Naive thymus-derived CD4-positive, alpha-beta T cell (primary cell): ENCODE measurements around the gene LRP5. TPM values are rescaled to one million over a fixed set of nuclear protein-coding genes. Genes with fewer than 3 reads are reported as not detected.
A peak's percentile ranks its signal among the peaks of the same experiment; 100 is the strongest.

ENCODE experiments used
- ATAC-seq: fragments of 150-1000 bp; cut with Tn5 transposase; 2 replicates; pipeline ENCODE4 v1.10.0; 2021; ENCODE audit warnings: mild to moderate bottlenecking, moderate library complexity
- CTCF ChIA-PET: fragments of 350-600 bp; sonication (Branson Sonifier 250); formaldehyde crosslinking; loops from one replicate; lab custom pipeline; 2021; ENCODE audit warnings: antibody characterized with exemption; lab: Charles Lee
- POLR2A ChIA-PET: fragments of 350-600 bp; sonication (Branson Sonifier 250); formaldehyde crosslinking; loops from one replicate; lab custom pipeline; 2021; ENCODE audit warnings: antibody characterized with exemption, inconsistent platforms; lab: Charles Lee
- DNase-seq, 9 donors: peaks; one replicate each; pipeline versions ENCODE4 v3.0.0 to v3.0.0-alpha.2; 2020 to 2022; ENCODE audit warnings: mixed read lengths in 1 of 9
- H3K27ac ChIP-seq: one replicate; pipeline ENCODE4 v1.7.0; 2013; ENCODE audit warnings: mild to moderate bottlenecking, low read depth, low read length, moderate library complexity
- H3K27me3 ChIP-seq, 2 donors: one replicate each; pipeline ENCODE4 v1.7.0; 2013; ENCODE audit warnings: low read length in 2 of 2, mild to moderate bottlenecking in 2 of 2, moderate library complexity in 2 of 2; ENCODE audit not compliant: control insufficient read depth in 2 of 2, insufficient read depth in 2 of 2
- H3K36me3 ChIP-seq, 3 experiments: 1 replicate in 2 of 3; 2 replicates in 1 of 3; pipeline ENCODE4 v1.7.0; 2013; ENCODE audit warnings: low read length in 3 of 3, mild to moderate bottlenecking in 3 of 3, moderate library complexity in 1 of 3; ENCODE audit not compliant: insufficient read depth in 3 of 3, control insufficient read depth in 2 of 3
- H3K4me1 ChIP-seq, 2 donors: one replicate each; pipeline ENCODE4 v1.7.0; 2013; ENCODE audit warnings: low read length in 2 of 2, mild to moderate bottlenecking in 2 of 2, moderate library complexity in 1 of 2; ENCODE audit not compliant: control insufficient read depth in 2 of 2, insufficient read depth in 2 of 2
- H3K4me3 ChIP-seq: 2 replicates; pipeline ENCODE4 v1.7.0; 2013; ENCODE audit warnings: mild to moderate bottlenecking, low read length
- H3K9me3 ChIP-seq, 3 experiments: 1 replicate in 2 of 3; 2 replicates in 1 of 3; pipeline ENCODE4 v1.7.0; 2013; ENCODE audit warnings: low read length in 3 of 3; ENCODE audit not compliant: control insufficient read depth in 2 of 3
- H3K27ac Mint-ChIP-seq, 9 donors: one replicate each; pipeline ENCODE4 v1.8.0; 2020 to 2022; ENCODE audit warnings: mixed read lengths in 9 of 9, mild to moderate bottlenecking in 8 of 9, moderate library complexity in 5 of 9, inconsistent platforms in 2 of 9
- H3K27me3 Mint-ChIP-seq, 5 donors: one replicate each; pipeline ENCODE4 v1.8.0; 2021 to 2022; ENCODE audit warnings: mixed read lengths in 5 of 5, mild to moderate bottlenecking in 1 of 5
- H3K36me3 Mint-ChIP-seq, 5 donors: one replicate each; pipeline ENCODE4 v1.8.0; 2020 to 2022; ENCODE audit warnings: mixed read lengths in 5 of 5, mild to moderate bottlenecking in 3 of 5, inconsistent platforms in 1 of 5
- H3K4me1 Mint-ChIP-seq, 7 donors: one replicate each; pipeline ENCODE4 v1.8.0; 2020 to 2022; ENCODE audit warnings: mixed read lengths in 7 of 7, mild to moderate bottlenecking in 3 of 7, inconsistent platforms in 1 of 7
- H3K4me3 Mint-ChIP-seq, 10 donors: one replicate each; pipeline ENCODE4 v1.8.0; 2020 to 2022; ENCODE audit warnings: mild to moderate bottlenecking in 10 of 10, mixed read lengths in 10 of 10, moderate library complexity in 6 of 10, inconsistent platforms in 2 of 10
- H3K9me3 Mint-ChIP-seq, 11 donors: one replicate each; pipeline ENCODE4 v1.8.0; 2020 to 2022; ENCODE audit warnings: mixed read lengths in 11 of 11, mild to moderate bottlenecking in 4 of 11, inconsistent platforms in 1 of 11, moderate library complexity in 1 of 11
- intact Hi-C, 2 donors: fragments of 100-400 bp; cut with micrococcal nuclease; formaldehyde crosslinking; loops; one replicate each; pipeline ENCODE4 v1.15.1; 2023
- polyA plus RNA-seq, 2 donors: library from polyadenylated mRNA; unstranded; fragments of 300-500 nt; fragmentation: Illumina TruSeq; gene quantifications; one replicate each; pipeline ENCODE4 v1.2.3, GENCODE V29; 2021
- total RNA-seq, 6 experiments: library from RNA in 5 of 6; stranded (reverse) in 5 of 6; gene quantifications; 1 replicate in 5 of 6; 2 replicates in 1 of 6; pipeline ENCODE4 v1.2.3 and lab custom pipeline; 2021 to 2026

Gene LRP5
- total and polyA plus RNA-seq, 7 experiments from 2014 or later: 0.35 to 29.9 (median 2.2) TPM

- Mint-ChIP-seq H3K4me3 (no peak overlapping the region), H3K4me1 (peaks cover 0 to 4% (median 0%) of the 10 kb centered on the region in 7 donors), H3K27ac (no peak overlapping the region), H3K36me3 (peaks cover 0 to 7% (median 0%) of the 10 kb centered on the region in 5 donors), H3K27me3 (no peaks in the 10 kb centered on the region), H3K9me3 (no peaks in the 10 kb centered on the region)
- Histone ChIP-seq H3K4me3 (no peak overlapping the region), H3K36me3 (no peaks in the 10 kb centered on the region), H3K27ac (no peak overlapping the region), H3K27me3 (no peaks in the 10 kb centered on the region), H3K4me1 (no peaks in the 10 kb centered on the region), H3K9me3 (no peaks in the 10 kb centered on the region)
- intact Hi-C loops: no loop called here
- POLR2A ChIA-PET: no interaction called here
- no peak for DNase-seq
- CTCF ChIA-PET: no interaction called here
- no peak for ATAC-seq
These were observed 123.9 kb downstream of the LRP5 start for GRCh38 chr11:68436162-68436888.

- Histone ChIP-seq H3K9me3 (no peaks in the 10 kb centered on the region), H3K27ac (no peak overlapping the region), H3K36me3 (no peaks in the 10 kb centered on the region), H3K4me3 (no peak overlapping the region), H3K27me3 (no peaks in the 10 kb centered on the region), H3K4me1 (no peaks in the 10 kb centered on the region)
- Mint-ChIP-seq H3K27me3 (no peaks in the 10 kb centered on the region), H3K9me3 (no peaks in the 10 kb centered on the region), H3K4me1 (peaks cover 0 to 4% (median 0%) of the 10 kb centered on the region in 7 donors), H3K27ac (no peak overlapping the region), H3K4me3 (no peak overlapping the region), H3K36me3 (peaks cover 0 to 5% (median 0%) of the 10 kb centered on the region in 5 donors)
- no peak for DNase-seq
- peak; percentile 68 for ATAC-seq
- CTCF ChIA-PET: no interaction called here
- intact Hi-C loops: no loop called here
- POLR2A ChIA-PET: no interaction called here
These were observed 124.9 kb downstream of the LRP5 start for GRCh38 chr11:68436985-68437926.

- Histone ChIP-seq H3K27me3 (no peaks in the 10 kb centered on the region), H3K36me3 (no peaks in the 10 kb centered on the region), H3K9me3 (no peaks in the 10 kb centered on the region), H3K27ac (no peak overlapping the region), H3K4me3 (no peak overlapping the region), H3K4me1 (no peaks in the 10 kb centered on the region)
- intact Hi-C loops: no loop called here
- ChIA-PET CTCF (no interaction called here), POLR2A (no interaction called here)
- DNase-seq (no peak), ATAC-seq (no peak)
- peaks cover 0 to 4% (median 0%) of the 10 kb centered on the region in 7 donors for H3K4me1 Mint-ChIP-seq
- H3K4me3 Mint-ChIP-seq: no peak overlapping the region
- no peaks in the 10 kb centered on the region for H3K27me3 Mint-ChIP-seq
- no peaks in the 10 kb centered on the region for H3K9me3 Mint-ChIP-seq
- H3K27ac Mint-ChIP-seq: no peak overlapping the region
- H3K36me3 Mint-ChIP-seq: peaks cover 0 to 5% (median 0%) of the 10 kb centered on the region in 5 donors
These were observed 125.7 kb downstream of the LRP5 start for GRCh38 chr11:68437927-68438657.

GRCh38 chr11:68438658-68439259 is 126.4 kb downstream of the LRP5 start:
- Histone ChIP-seq H3K36me3 (no peaks in the 10 kb centered on the region), H3K4me1 (no peaks in the 10 kb centered on the region), H3K4me3 (no peak overlapping the region), H3K9me3 (no peaks in the 10 kb centered on the region), H3K27ac (no peak overlapping the region), H3K27me3 (no peaks in the 10 kb centered on the region)
- DNase-seq (no peak), ATAC-seq (no peak)
- ChIA-PET CTCF (no interaction called here), POLR2A (no interaction called here)
- Mint-ChIP-seq H3K4me1 (peaks cover 0 to 4% (median 0%) of the 10 kb centered on the region in 7 donors), H3K27ac (no peak overlapping the region), H3K9me3 (no peaks in the 10 kb centered on the region), H3K27me3 (no peaks in the 10 kb centered on the region), H3K36me3 (peaks cover 0 to 5% (median 0%) of the 10 kb centered on the region in 5 donors), H3K4me3 (no peak overlapping the region)
- intact Hi-C loops: no loop called here

- DNase-seq (no peak), ATAC-seq (no peak)
- no peaks in the 10 kb centered on the region for H3K4me1 ChIP-seq
- H3K4me3 Mint-ChIP-seq: no peak overlapping the region
- no peak overlapping the region for H3K27ac Mint-ChIP-seq
- H3K4me3 ChIP-seq: no peak overlapping the region
- no peak overlapping the region for H3K27ac ChIP-seq
- no peaks in the 10 kb centered on the region for H3K9me3 ChIP-seq
- H3K9me3 Mint-ChIP-seq: no peaks in the 10 kb centered on the region
- H3K36me3 Mint-ChIP-seq: peaks cover 0 to 5% (median 0%) of the 10 kb centered on the region in 5 donors
- CTCF ChIA-PET: no interaction called here
- H3K27me3 Mint-ChIP-seq: no peaks in the 10 kb centered on the region
- intact Hi-C loops: loop anchor here in 1 of 2 donors (10.0 kb wide), 1 partner anchor 105 kb away; no protein-coding TSS in a partner anchor
- H3K4me1 Mint-ChIP-seq: peaks cover 0 to 4% (median 0%) of the 10 kb centered on the region in 7 donors
- H3K27me3 ChIP-seq: no peaks in the 10 kb centered on the region
- POLR2A ChIA-PET: interaction anchor here (0.6 kb wide), 1 partner anchor 29 kb away, joined by 4 read pairs; no protein-coding TSS in a partner anchor
- no peaks in the 10 kb centered on the region for H3K36me3 ChIP-seq
These were observed 127.1 kb downstream of the LRP5 start for GRCh38 chr11:68439355-68440065.
